ENCODE measurements around the gene NLGN4X. TPM values are rescaled to one million over a fixed set of nuclear protein-coding genes. Genes with fewer than 3 reads are reported as not detected.

NLGN4X gene
- polyA plus RNA-seq, 2 of the 4 experiments (the other 2 are of a cell fraction), result 0.06 to 0.17 TPM

DNA sequence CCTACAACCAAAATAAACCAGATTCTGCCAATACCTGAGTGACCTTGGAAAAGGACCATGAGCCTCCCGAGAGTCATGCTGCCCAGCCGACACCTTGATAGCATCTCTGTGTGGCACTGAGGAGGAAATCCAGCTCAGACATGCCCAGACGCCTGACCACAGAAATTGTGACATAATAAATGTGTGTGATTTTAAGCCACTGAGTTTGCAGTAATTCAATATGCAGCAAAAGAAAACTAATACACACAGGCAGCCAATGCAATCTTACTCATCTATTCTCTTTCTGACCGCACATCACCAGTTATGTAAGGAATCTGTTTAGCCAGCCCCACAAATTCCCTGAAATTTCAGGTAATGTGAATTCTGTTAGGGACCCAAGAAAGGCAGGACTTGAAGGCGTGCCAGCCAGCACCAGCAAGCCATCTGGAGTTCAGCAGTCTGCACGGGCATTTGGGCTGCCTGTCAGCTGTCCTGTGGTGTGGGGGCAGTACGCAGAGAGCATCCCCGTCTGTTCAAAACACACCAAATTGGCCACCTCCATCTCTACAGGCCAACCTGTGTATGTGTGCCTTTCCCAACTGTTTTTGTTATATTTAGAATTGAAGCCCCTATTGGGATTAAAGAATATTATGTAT is 176.4 kb downstream of the NLGN4X start:
- DNase-seq (ENCODE audit: low read depth in 1 of 2, low spot score in 1 of 2), result no peak
- H3K9me3 ChIP-seq, result no peaks in the 10 kb centered on the region
- H3K4me1 ChIP-seq, result no peaks in the 10 kb centered on the region
- no peak for ATAC-seq
- POLR2A ChIA-PET, result no interaction called here
- no peak overlapping the region for H3K4me3 ChIP-seq
- no peak for FAIRE-seq
- TF ChIP-seq CBX8 (IDR thresholded peaks at IDR 0.05) (no peak), FOSB (CRISPR knock-in tag; IDR thresholded peaks at IDR 0.05) (no peak), RFX5 (IDR thresholded peaks at IDR 0.05) (no peak), ESRRA (IDR thresholded peaks at IDR 0.05; ENCODE audit: borderline replicate concordance, low read length) (no peak), MAFK (IDR thresholded peaks at IDR 0.05; ENCODE audit: partially characterized antibody) (no peak), SREBF2 (IDR thresholded peaks at IDR 0.05) (no peak), FOSL2 (IDR thresholded peaks at IDR 0.05) (no peak), FOSL2 (CRISPR knock-in tag; IDR thresholded peaks at IDR 0.05) (no peak), GATA3 (IDR thresholded peaks at IDR 0.05; ENCODE audit: borderline replicate concordance) (no peak), MYC (IDR thresholded peaks at IDR 0.05; ENCODE audit: borderline replicate concordance, low read length) (no peak), JUNB (IDR thresholded peaks at IDR 0.05) (no peak)
- TF ChIP-seq, protein P1, sequence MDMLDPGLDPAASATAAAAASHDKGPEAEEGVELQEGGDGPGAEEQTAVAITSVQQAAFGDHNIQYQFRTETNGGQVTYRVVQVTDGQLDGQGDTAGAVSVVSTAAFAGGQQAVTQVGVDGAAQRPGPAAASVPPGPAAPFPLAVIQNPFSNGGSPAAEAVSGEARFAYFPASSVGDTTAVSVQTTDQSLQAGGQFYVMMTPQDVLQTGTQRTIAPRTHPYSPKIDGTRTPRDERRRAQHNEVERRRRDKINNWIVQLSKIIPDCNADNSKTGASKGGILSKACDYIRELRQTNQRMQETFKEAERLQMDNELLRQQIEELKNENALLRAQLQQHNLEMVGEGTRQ (IDR thresholded peaks at IDR 0.05), result no peak
- TF ChIP-seq, protein P2, sequence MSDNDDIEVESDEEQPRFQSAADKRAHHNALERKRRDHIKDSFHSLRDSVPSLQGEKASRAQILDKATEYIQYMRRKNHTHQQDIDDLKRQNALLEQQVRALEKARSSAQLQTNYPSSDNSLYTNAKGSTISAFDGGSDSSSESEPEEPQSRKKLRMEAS (IDR thresholded peaks at IDR 0.05), result no peak
- H3K27ac ChIP-seq, result no peak overlapping the region
- H3K4me2 ChIP-seq, result no peak overlapping the region
- WGBS (ENCODE audit: missing lambda C conversion rate), result 4% methylated on average over 8 of the region's 8 CpGs
- CTCF ChIA-PET, result no interaction called here

DNA sequence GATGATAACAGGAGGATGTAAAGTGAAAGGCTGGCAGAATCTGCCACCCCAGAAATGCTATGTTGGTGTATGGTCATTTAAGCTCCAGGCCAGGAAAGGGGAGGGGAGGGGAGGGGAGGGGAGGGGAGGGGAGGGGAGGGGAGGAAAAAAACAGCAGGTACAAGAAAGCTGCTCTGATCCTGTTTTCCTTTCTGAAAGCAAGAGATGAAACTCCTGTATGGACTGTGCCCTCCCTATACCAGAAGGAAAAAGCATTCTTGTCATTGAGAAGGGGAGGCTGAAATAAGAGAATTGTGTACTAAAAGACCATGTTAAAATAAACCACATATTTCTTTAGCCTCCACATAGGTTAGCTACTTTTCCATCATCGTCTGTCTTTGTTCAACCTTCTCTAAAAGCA is 179.5 kb downstream of the NLGN4X start:
- WGBS (ENCODE audit: missing lambda C conversion rate), result 14% methylated on average over 1 of the region's 1 CpG

More for the DNA sequence above, 179.5 kb downstream of the NLGN4X start:
- H3K4me1 ChIP-seq, result no peaks in the 10 kb centered on the region
- FAIRE-seq (no peak), DNase-seq (ENCODE audit: low read depth in 1 of 2, low spot score in 1 of 2) (no peak), ATAC-seq (no peak)
- H3K9me3 ChIP-seq, result no peaks in the 10 kb centered on the region
- H3K27ac ChIP-seq, result no peak overlapping the region
- H3K4me2 ChIP-seq, result no peak overlapping the region
- H3K4me3 ChIP-seq, result no peak overlapping the region
- TF ChIP-seq, protein P3, sequence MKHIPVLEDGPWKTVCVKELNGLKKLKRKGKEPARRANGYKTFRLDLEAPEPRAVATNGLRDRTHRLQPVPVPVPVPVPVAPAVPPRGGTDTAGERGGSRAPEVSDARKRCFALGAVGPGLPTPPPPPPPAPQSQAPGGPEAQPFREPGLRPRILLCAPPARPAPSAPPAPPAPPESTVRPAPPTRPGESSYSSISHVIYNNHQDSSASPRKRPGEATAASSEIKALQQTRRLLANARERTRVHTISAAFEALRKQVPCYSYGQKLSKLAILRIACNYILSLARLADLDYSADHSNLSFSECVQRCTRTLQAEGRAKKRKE (CRISPR knock-in tag; IDR thresholded peaks at IDR 0.05; ENCODE audit: low read depth), result no peak
- TF ChIP-seq HOXA7 (CRISPR knock-in tag; IDR thresholded peaks at IDR 0.05), result no peak
- TF ChIP-seq RCOR1 (IDR thresholded peaks at IDR 0.05; ENCODE audit: low read depth, low read length), result no peak
- no peak for TF ChIP-seq KDM1A (IDR thresholded peaks at IDR 0.05; ENCODE audit: low read depth)
- TF ChIP-seq CBX2 (IDR thresholded peaks at IDR 0.05; ENCODE audit: borderline replicate concordance, low read depth), result no peak
- TF ChIP-seq, protein P4, sequence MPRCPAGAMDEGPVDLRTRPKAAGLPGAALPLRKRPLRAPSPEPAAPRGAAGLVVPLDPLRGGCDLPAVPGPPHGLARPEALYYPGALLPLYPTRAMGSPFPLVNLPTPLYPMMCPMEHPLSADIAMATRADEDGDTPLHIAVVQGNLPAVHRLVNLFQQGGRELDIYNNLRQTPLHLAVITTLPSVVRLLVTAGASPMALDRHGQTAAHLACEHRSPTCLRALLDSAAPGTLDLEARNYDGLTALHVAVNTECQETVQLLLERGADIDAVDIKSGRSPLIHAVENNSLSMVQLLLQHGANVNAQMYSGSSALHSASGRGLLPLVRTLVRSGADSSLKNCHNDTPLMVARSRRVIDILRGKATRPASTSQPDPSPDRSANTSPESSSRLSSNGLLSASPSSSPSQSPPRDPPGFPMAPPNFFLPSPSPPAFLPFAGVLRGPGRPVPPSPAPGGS (IDR thresholded peaks at IDR 0.05), result no peak
- TF ChIP-seq, protein P5, sequence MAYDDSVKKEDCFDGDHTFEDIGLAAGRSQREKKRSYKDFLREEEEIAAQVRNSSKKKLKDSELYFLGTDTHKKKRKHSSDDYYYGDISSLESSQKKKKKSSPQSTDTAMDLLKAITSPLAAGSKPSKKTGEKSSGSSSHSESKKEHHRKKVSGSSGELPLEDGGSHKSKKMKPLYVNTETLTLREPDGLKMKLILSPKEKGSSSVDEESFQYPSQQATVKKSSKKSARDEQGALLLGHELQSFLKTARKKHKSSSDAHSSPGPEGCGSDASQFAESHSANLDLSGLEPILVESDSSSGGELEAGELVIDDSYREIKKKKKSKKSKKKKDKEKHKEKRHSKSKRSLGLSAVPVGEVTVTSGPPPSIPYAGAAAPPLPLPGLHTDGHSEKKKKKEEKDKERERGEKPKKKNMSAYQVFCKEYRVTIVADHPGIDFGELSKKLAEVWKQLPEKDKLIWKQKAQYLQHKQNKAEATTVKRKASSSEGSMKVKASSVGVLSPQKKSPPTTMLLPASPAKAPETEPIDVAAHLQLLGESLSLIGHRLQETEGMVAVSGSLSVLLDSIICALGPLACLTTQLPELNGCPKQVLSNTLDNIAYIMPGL (CRISPR knock-in tag; IDR thresholded peaks at IDR 0.05; ENCODE audit: borderline replicate concordance), result no peak
- TF ChIP-seq FOXS1 (CRISPR knock-in tag; IDR thresholded peaks at IDR 0.05), result no peak
- no peak for TF ChIP-seq HDAC2 (IDR thresholded peaks at IDR 0.05)
- no peak for TF ChIP-seq FOSL2 (IDR thresholded peaks at IDR 0.05)
- no peak for TF ChIP-seq FOSL2 (CRISPR knock-in tag; IDR thresholded peaks at IDR 0.05)
- TF ChIP-seq NR3C1 (IDR thresholded peaks at IDR 0.05), result no peak
- no peak for TF ChIP-seq NPAS2 (CRISPR knock-in tag; IDR thresholded peaks at IDR 0.05; ENCODE audit: borderline replicate concordance)
- no peak for TF ChIP-seq ESRRA (IDR thresholded peaks at IDR 0.05; ENCODE audit: borderline replicate concordance, low read length)
- no peak for TF ChIP-seq RAD21 (conservative IDR thresholded peaks at IDR 0.05 in 1 of 2, IDR thresholded peaks at IDR 0.05 in 1 of 2)
- no peak for TF ChIP-seq FOSB (CRISPR knock-in tag; IDR thresholded peaks at IDR 0.05)
- TF ChIP-seq CEBPB (IDR thresholded peaks at IDR 0.05), result no peak
- TF ChIP-seq MAFK (IDR thresholded peaks at IDR 0.05; ENCODE audit: partially characterized antibody), result no peak
- TF ChIP-seq PHF8 (IDR thresholded peaks at IDR 0.05; ENCODE audit: borderline replicate concordance, low read depth), result no peak
- TF ChIP-seq MYC (IDR thresholded peaks at IDR 0.05; ENCODE audit: borderline replicate concordance, low read length), result no peak
- ChIA-PET CTCF (no interaction called here), POLR2A (no interaction called here)
